ENCODE measurements around the gene GPR26. TPM values are rescaled to one million over a fixed set of nuclear protein-coding genes. Genes with fewer than 3 reads are reported as not detected.

Gene GPR26
- total and polyA plus RNA-seq, 2 of the 4 experiments (the other 2 are of a cell fraction): not detected

GRCh38 chr10:123619067-123619855 is 46.9 kb upstream of the GPR26 start:
- WGBS, 2 experiments (ENCODE audit: extremely low coverage in 2 of 2, insufficient read length in 1 of 2): 80% methylated on average over 1 of the region's 8 CpGs; no CpG with 5 or more reads in 1 of the 2 experiments

More at GRCh38 chr10:123619067-123619855, 46.9 kb upstream of the GPR26 start:
- H2BK120ac ChIP-seq (ENCODE audit: low read depth, low read length): no peak overlapping the region
- H3K4me3 ChIP-seq (ENCODE audit: insufficient read depth, low read depth, low read length): no peak overlapping the region
- no peak overlapping the region for H2AK9ac ChIP-seq (replicated peaks; ENCODE audit: low read depth, low read length, poor library complexity)
- no peaks in the 10 kb centered on the region for H4K20me1 ChIP-seq (ENCODE audit: insufficient read depth, low read length)
- H4K91ac ChIP-seq (ENCODE audit: insufficient read depth, low read depth, low read length): no peak overlapping the region
- no peak overlapping the region for H3K14ac ChIP-seq (replicated peaks; ENCODE audit: low read depth, low read length)
- no peak overlapping the region for H2BK15ac ChIP-seq (ENCODE audit: low read depth, low read length)
- TF ChIP-seq SMC3 (IDR thresholded peaks at IDR 0.05; ENCODE audit: low read depth, low read length): no peak
- no peak for TF ChIP-seq CHD1 (IDR thresholded peaks at IDR 0.05; ENCODE audit: low read depth, low read length)
- no peak for TF ChIP-seq MAFK (IDR thresholded peaks at IDR 0.05; ENCODE audit: low read depth, low read length)
- no peak for TF ChIP-seq RAD21 (IDR thresholded peaks at IDR 0.05; ENCODE audit: low read length)
- no peak for TF ChIP-seq CEBPB (IDR thresholded peaks at IDR 0.05; ENCODE audit: low read depth, low read length)
- no peak for TF ChIP-seq FOS (IDR thresholded peaks at IDR 0.05; ENCODE audit: low read depth, low read length)
- TF ChIP-seq, protein P1, sequence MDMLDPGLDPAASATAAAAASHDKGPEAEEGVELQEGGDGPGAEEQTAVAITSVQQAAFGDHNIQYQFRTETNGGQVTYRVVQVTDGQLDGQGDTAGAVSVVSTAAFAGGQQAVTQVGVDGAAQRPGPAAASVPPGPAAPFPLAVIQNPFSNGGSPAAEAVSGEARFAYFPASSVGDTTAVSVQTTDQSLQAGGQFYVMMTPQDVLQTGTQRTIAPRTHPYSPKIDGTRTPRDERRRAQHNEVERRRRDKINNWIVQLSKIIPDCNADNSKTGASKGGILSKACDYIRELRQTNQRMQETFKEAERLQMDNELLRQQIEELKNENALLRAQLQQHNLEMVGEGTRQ (IDR thresholded peaks at IDR 0.05; ENCODE audit: low read depth, low read length): no peak
- no peak for TF ChIP-seq MXI1 (IDR thresholded peaks at IDR 0.05; ENCODE audit: borderline replicate concordance, low read depth, low read length)
- TF ChIP-seq, protein P2, sequence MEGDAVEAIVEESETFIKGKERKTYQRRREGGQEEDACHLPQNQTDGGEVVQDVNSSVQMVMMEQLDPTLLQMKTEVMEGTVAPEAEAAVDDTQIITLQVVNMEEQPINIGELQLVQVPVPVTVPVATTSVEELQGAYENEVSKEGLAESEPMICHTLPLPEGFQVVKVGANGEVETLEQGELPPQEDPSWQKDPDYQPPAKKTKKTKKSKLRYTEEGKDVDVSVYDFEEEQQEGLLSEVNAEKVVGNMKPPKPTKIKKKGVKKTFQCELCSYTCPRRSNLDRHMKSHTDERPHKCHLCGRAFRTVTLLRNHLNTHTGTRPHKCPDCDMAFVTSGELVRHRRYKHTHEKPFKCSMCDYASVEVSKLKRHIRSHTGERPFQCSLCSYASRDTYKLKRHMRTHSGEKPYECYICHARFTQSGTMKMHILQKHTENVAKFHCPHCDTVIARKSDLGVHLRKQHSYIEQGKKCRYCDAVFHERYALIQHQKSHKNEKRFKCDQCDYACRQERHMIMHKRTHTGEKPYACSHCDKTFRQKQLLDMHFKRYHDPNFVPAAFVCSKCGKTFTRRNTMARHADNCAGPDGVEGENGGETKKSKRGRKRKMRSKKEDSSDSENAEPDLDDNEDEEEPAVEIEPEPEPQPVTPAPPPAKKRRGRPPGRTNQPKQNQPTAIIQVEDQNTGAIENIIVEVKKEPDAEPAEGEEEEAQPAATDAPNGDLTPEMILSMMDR (conservative IDR thresholded peaks at IDR 0.05; ENCODE audit: low read depth, low read length): no peak
- TF ChIP-seq RFX5 (IDR thresholded peaks at IDR 0.05; ENCODE audit: low read depth, low read length): no peak
- no peak for TF ChIP-seq POLR2A (IDR thresholded peaks at IDR 0.05; ENCODE audit: low read depth, low read length)
- TF ChIP-seq ELK1 (IDR thresholded peaks at IDR 0.05; ENCODE audit: borderline replicate concordance, low read depth, low read length): no peak
- TF ChIP-seq NFE2L2 (IDR thresholded peaks at IDR 0.05; ENCODE audit: low read depth, low read length): no peak
- ChIA-PET CTCF (no interaction called here), POLR2A (ENCODE audit: unreplicated experiment) (no interaction called here)
- H2BK20ac ChIP-seq (ENCODE audit: low read depth, low read length): no peak overlapping the region
- no peak overlapping the region for H3K4me2 ChIP-seq (ENCODE audit: low read depth, low read length)
- H2AFZ ChIP-seq (replicated peaks; ENCODE audit: low read length, poor library complexity): no peak overlapping the region
- no peaks in the 10 kb centered on the region for H3K4me1 ChIP-seq (ENCODE audit: control insufficient read depth, insufficient read depth, low read length)
- no TSS peak for BruUV-seq (replicated peaks)
- H3K79me1 ChIP-seq (ENCODE audit: low read depth in 1 of 2, low read length in 2 of 2): no peaks in the 10 kb centered on the region
- no peak overlapping the region for H3K4ac ChIP-seq (ENCODE audit: low read depth, low read length)
- no peak overlapping the region for H4K8ac ChIP-seq (ENCODE audit: low read depth in 2 of 2, low read length in 2 of 2)
- H3K27ac ChIP-seq (ENCODE audit: insufficient read depth, low read length): no peak overlapping the region
- no peak overlapping the region for H3K18ac ChIP-seq (ENCODE audit: low read depth, low read length)
- no peaks in the 10 kb centered on the region for H3K36me3 ChIP-seq (ENCODE audit: control insufficient read depth, insufficient read depth, low read length)
- H4K5ac ChIP-seq (ENCODE audit: low read depth, low read length): no peak overlapping the region
- H3K56ac ChIP-seq (ENCODE audit: extremely low read depth, insufficient read depth, low read length): no peak overlapping the region
- intact Hi-C loops (cut with micrococcal nuclease) (no loop called here), in situ Hi-C loops (cut with MboI; ENCODE audit: low sequenced_read_pairs) (no loop called here), dilution Hi-C loops (cut with HindIII; ENCODE audit: low sequenced_read_pairs, unreplicated experiment) (no loop called here)
- H2AK5ac ChIP-seq (ENCODE audit: low read depth, low read length): no peak overlapping the region
- H3K9me1 ChIP-seq (ENCODE audit: insufficient read depth, low read length): no peaks in the 10 kb centered on the region
- H3K9me3 ChIP-seq (ENCODE audit: control insufficient read depth, insufficient read depth, low read length): peaks cover 32% of the 10 kb centered on the region
- H3K23ac ChIP-seq (ENCODE audit: low read depth, low read length): no peak overlapping the region
- no peak overlapping the region for H3K9ac ChIP-seq (ENCODE audit: low read depth, low read length)
- ATAC-seq (ENCODE audit: low read depth) (no peak), DNase-seq (no peak)
- no peaks in the 10 kb centered on the region for H3K27me3 ChIP-seq (ENCODE audit: control insufficient read depth, insufficient read depth, low read length)
- H2BK5ac ChIP-seq (ENCODE audit: low read depth, low read length, poor library complexity, severe bottlenecking): no peak overlapping the region

Data from IMR-90 (cell line).